Activated T-cell treated with anti-CD3 and anti-CD28 coated beads, Interleukin-2, amount 50 U/mL, for 24 hours (primary cell): Measurements from ENCODE around the gene EI24.
"Not testable (repeated sequence)": the region's sequence is repeated elsewhere in the genome, so short reads cannot be mapped to it uniquely, and the experiment has no call there.

Source experiments
- DNase-seq: peaks from one replicate; pipeline ENCODE4 v3.0.0-alpha.2; 2020
- H3K27ac Mint-ChIP-seq: 2 replicates; pipeline ENCODE4 v1.8.0; 2020; ENCODE audit warnings: mild to moderate bottlenecking, mixed read lengths
- H3K27me3 Mint-ChIP-seq: 2 replicates; pipeline ENCODE4 v1.8.0; 2020; ENCODE audit warnings: mixed read lengths
- H3K36me3 Mint-ChIP-seq: 2 replicates; pipeline ENCODE4 v1.8.0; 2020; ENCODE audit warnings: low read depth, mixed read lengths
- H3K4me1 Mint-ChIP-seq: 2 replicates; pipeline ENCODE4 v1.8.0; 2020; ENCODE audit warnings: low read depth, mixed read lengths
- H3K4me3 Mint-ChIP-seq: 2 replicates; pipeline ENCODE4 v1.8.0; 2020; ENCODE audit warnings: mild to moderate bottlenecking, moderate library complexity, mixed read lengths
- H3K9me3 Mint-ChIP-seq: 2 replicates; pipeline ENCODE4 v1.8.0; 2020; ENCODE audit warnings: mixed read lengths

EI24 gene

DNA sequence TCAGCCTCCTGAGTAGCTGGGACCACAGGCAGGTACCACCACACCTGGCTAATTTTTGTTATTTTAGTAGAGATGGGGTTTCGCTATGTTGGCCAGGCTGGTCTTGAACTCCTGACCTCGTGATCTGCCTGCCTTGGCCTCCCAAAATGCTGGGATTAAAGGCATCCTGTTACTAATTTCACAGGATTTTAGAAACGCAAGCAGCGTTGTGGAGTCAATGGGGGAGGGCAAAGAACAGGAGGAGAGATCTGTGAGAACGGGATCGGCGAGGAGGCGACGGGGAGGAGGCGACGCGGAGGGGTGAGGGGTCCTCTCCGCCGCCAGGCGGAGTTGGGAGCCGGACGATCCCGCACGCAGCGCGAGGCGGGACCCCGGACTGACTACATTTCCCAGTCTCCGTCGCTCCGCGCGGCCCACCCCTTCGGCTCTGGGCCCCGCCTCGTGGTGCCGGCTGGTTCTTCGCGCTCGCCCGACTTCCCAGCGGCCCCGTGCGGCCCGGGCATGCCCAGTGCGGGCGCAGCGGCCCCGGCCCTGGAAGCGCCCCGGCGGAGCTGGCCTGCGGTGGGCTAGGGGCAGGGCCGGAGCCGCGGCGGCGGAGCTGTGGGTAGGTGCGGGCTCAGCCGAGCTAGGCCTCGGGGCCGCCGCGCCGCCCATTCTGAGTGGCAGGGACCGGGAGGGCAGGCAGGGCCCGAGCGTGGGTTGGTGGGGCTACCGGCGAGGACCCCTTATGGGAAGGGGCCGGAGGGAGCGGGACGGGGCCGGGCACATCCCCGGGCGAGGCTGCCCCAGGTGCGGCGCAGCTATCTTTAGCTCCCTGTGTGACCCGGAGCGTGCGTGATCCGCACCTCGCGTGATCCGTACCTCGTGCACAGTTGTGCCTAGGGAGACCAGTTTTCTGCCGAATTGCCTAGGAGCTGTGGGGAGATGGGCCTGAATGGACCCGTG is at the start of gene EI24:
Gene EI24, plus strand, starts transcription at position 508 of the 945 bp plus-strand sequence. CDS start 3,051 bp downstream, outside the sequence.
- Mint-ChIP-seq H3K36me3 (peaks cover 41% of the 10 kb centered on the region), H3K27ac (peak within 1 kb of the TSS; percentile 95), H3K27me3 (no peaks in the 10 kb centered on the region), H3K4me3 (peak within 1 kb of the TSS; percentile 90), H3K9me3 (no peaks in the 10 kb centered on the region), H3K4me1 (peaks cover 29% of the 10 kb centered on the region)
- peak; percentile 93 for DNase-seq

GRCh38 chr11:125519860-125520834 is 49.1 kb upstream of the EI24 start:
- DNase-seq = no peak
- H3K4me1 Mint-ChIP-seq = peaks cover 20% of the 10 kb centered on the region
- H3K27ac Mint-ChIP-seq = no peak overlapping the region
- no peaks in the 10 kb centered on the region for H3K36me3 Mint-ChIP-seq
- no peak overlapping the region for H3K4me3 Mint-ChIP-seq
- peaks cover 4% of the 10 kb centered on the region for H3K9me3 Mint-ChIP-seq
- no peaks in the 10 kb centered on the region for H3K27me3 Mint-ChIP-seq

- H3K9me3 Mint-ChIP-seq = no peaks in the 10 kb centered on the region
- no peak overlapping the region for H3K4me3 Mint-ChIP-seq
- H3K27me3 Mint-ChIP-seq = no peaks in the 10 kb centered on the region
- H3K36me3 Mint-ChIP-seq = no peaks in the 10 kb centered on the region
- DNase-seq = no peak
- H3K4me1 Mint-ChIP-seq = peaks cover 5% of the 10 kb centered on the region
- H3K27ac Mint-ChIP-seq = no peak overlapping the region
Observed at GRCh38 chr11:125525303-125525702, 44.0 kb upstream of the EI24 start.

DNA sequence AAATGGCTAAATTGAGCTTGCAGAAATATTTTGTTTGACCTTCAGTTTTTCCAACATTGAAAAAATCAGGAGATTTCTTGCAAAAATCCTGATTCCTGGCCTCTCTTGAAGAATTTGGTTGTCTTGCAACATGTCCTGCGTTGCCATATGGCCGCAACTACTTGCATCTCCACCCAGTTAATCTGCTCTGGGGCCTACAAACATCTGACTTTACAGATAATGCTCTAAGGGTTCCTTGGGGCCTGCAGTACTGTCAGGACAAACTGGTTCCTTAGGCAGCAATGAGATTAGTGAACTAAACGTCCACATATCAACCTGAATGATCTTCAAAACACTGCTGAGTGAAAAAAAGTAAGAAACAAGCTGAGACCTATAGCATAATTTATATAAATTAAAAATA is 36.6 kb upstream of the EI24 start:
- Mint-ChIP-seq H3K27ac (no peak overlapping the region), H3K4me3 (no peak overlapping the region), H3K4me1 (no peaks in the 10 kb centered on the region), H3K36me3 (no peaks in the 10 kb centered on the region), H3K9me3 (no peaks in the 10 kb centered on the region), H3K27me3 (peaks cover 14% of the 10 kb centered on the region)
- DNase-seq = no peak

GRCh38 chr11:125535585-125535984 is 33.7 kb upstream of the EI24 start:
- Mint-ChIP-seq H3K9me3 (no peaks in the 10 kb centered on the region), H3K36me3 (no peaks in the 10 kb centered on the region), H3K27ac (no peak overlapping the region), H3K4me3 (no peak overlapping the region), H3K4me1 (no peaks in the 10 kb centered on the region), H3K27me3 (peaks cover 14% of the 10 kb centered on the region)
- DNase-seq = no peak

DNA sequence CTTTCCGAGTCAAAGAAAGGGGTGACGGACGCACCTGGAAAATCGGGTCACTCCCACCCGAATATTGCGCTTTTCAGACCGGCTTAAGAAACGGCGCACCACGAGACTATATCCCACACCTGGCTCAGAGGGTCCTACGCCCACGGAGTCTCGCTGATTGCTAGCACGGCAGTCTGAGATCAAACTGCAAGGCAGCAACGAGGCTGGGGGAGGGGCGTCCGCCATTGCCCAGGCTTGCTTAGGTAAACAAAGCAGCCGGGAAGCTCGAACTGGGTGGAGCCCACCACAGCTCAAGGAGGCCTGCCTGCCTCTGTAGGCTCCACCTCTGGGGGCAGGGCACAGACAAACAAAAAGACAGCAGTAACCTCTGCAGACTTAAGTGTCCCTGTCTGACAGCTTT is 32.4 kb upstream of the EI24 start:
- not testable (repeated sequence) for H3K9me3 Mint-ChIP-seq, H3K27ac Mint-ChIP-seq, DNase-seq, H3K4me3 Mint-ChIP-seq, H3K36me3 Mint-ChIP-seq, H3K4me1 Mint-ChIP-seq
- peaks cover 14% of the 10 kb centered on the region for H3K27me3 Mint-ChIP-seq

DNA sequence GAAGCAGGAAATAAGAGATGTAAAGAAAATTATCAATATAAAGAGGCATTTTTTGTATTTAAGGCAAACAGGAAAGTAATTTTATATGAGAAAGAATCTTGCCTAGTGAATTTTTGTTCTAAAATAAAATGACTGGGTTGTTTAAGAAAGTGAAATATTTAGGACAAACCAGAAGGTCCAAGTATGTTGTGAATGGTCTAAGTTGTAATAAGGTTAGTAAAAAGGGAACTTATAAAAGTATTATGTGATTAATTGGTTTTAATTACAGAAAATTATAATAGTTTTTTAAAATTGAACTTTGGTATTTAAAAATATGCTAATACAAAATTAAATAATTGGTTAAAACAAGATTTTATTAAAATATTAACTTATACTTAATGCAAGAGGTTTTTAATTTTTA is 26.6 kb upstream of the EI24 start:
- H3K4me1 Mint-ChIP-seq = no peaks in the 10 kb centered on the region

GRCh38 chr11:125550780-125551179 is 18.5 kb upstream of the EI24 start:
- Mint-ChIP-seq H3K36me3 (peaks cover 16% of the 10 kb centered on the region), H3K4me3 (no peak overlapping the region), H3K27ac (no peak overlapping the region), H3K9me3 (peaks cover 45% of the 10 kb centered on the region), H3K4me1 (no peaks in the 10 kb centered on the region), H3K27me3 (no peaks in the 10 kb centered on the region)
- no peak for DNase-seq

More for the DNA sequence above, 26.6 kb upstream of the EI24 start:
- DNase-seq = no peak
- H3K4me3 Mint-ChIP-seq = no peak overlapping the region
- H3K27me3 Mint-ChIP-seq = no peaks in the 10 kb centered on the region
- no peak overlapping the region for H3K27ac Mint-ChIP-seq
- H3K9me3 Mint-ChIP-seq = peaks cover 12% of the 10 kb centered on the region
- peaks cover 3% of the 10 kb centered on the region for H3K36me3 Mint-ChIP-seq

DNA sequence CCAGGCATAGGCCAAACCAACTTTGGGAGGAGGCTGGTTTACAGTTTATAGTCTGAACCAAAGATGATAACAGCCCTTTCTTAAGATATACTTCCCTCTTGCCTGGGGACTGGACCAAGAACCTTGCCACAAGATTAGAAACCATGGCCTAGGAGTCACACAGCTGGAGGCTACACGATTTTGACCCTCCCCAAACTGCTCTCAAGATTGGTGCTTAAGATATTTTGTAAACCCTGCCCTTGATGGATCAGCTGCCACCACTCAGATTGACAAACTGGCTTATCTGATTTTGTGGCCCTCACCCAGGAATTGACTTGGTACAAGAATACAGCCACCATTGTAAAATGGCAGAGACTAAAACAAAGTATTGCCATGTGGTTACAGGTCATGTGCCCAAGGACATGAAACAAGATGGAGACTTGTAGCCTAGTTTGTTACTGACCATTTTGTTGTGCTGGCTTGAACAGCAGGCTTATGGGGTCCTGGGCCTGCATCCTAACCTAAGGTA is 17.4 kb upstream of the EI24 start:
- no peak for DNase-seq
- peaks cover 16% of the 10 kb centered on the region for H3K36me3 Mint-ChIP-seq
- H3K4me1 Mint-ChIP-seq = no peaks in the 10 kb centered on the region
- H3K4me3 Mint-ChIP-seq = no peak overlapping the region
- H3K27ac Mint-ChIP-seq = no peak overlapping the region
- H3K9me3 Mint-ChIP-seq = peaks cover 45% of the 10 kb centered on the region
- no peaks in the 10 kb centered on the region for H3K27me3 Mint-ChIP-seq

DNA sequence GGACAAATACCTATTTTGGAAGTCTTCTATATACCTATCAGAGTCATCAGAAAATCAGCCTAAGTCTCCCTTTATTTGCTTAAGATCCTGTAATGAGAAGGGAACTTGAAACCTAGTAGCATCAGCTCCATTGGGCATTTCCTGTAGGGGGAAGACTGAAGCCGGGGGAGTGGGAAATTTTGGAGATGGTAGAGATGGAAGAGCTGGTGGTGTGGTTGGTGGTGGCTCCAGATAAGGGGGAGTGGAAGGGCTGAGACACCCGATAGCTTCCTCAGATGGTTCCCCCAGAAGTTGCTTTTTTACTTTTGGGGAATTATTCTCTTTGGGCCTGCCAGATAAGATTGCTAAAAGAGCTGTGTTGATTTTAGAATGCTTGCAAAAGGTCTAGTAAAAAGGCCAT is 16.4 kb upstream of the EI24 start:
- peaks cover 16% of the 10 kb centered on the region for H3K36me3 Mint-ChIP-seq
- H3K4me1 Mint-ChIP-seq = no peaks in the 10 kb centered on the region
- H3K27me3 Mint-ChIP-seq = no peaks in the 10 kb centered on the region
- peaks cover 45% of the 10 kb centered on the region for H3K9me3 Mint-ChIP-seq
- DNase-seq = no peak
- H3K27ac Mint-ChIP-seq = no peak overlapping the region
- no peak overlapping the region for H3K4me3 Mint-ChIP-seq

DNA sequence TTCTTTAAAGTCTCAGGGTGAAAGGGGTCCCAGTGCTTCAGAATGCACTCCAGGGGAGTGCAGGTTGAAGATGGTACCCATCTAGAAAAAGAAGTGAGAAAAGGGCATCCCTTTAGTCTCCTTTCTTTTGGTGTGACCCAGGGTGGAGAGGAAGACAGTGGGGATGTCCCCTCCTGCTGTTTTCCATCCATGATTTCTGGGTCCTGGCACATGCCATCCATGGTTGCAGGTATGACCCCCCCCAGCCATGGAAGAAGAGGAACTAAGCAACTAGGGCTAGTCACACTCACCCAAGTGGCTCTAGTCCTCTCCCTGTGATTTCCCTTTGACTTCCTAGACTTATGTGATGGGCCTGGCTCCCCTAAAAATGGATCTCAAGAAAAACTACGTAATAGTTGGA is 15.9 kb upstream of the EI24 start:
- Mint-ChIP-seq H3K27me3 (no peaks in the 10 kb centered on the region), H3K9me3 (peaks cover 45% of the 10 kb centered on the region), H3K4me1 (no peaks in the 10 kb centered on the region), H3K4me3 (no peak overlapping the region), H3K36me3 (peaks cover 16% of the 10 kb centered on the region), H3K27ac (no peak overlapping the region)
- no peak for DNase-seq

DNA sequence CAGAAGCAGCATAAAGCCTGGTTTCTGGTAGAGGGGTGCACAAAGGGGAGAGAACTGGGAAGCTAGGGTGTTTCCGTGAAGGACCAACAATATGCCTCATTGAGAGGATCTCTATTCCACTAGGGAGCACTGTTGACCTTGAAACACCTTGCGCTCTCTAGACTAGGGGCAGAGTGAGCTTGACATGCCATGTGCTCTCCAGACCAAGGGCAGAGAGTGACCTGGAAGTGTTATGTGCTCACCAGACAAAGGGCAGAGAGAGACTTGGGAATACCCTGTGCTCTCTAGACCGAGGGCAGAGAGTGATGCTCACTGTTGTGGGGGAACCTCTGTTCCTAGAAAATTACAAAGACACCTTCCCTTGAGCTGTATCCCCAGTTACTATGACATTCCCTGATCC is 15.2 kb upstream of the EI24 start:
- Mint-ChIP-seq H3K9me3 (peaks cover 45% of the 10 kb centered on the region), H3K27ac (no peak overlapping the region), H3K4me1 (no peaks in the 10 kb centered on the region), H3K27me3 (no peaks in the 10 kb centered on the region), H3K4me3 (no peak overlapping the region), H3K36me3 (peaks cover 16% of the 10 kb centered on the region)
- no peak for DNase-seq

GRCh38 chr11:125559888-125560287 is 9.4 kb upstream of the EI24 start:
- no peaks in the 10 kb centered on the region for H3K27me3 Mint-ChIP-seq
- no peaks in the 10 kb centered on the region for H3K4me1 Mint-ChIP-seq
- no peak overlapping the region for H3K4me3 Mint-ChIP-seq
- DNase-seq = no peak
- H3K36me3 Mint-ChIP-seq = no peaks in the 10 kb centered on the region
- H3K27ac Mint-ChIP-seq = no peak overlapping the region
- H3K9me3 Mint-ChIP-seq = peaks cover 9% of the 10 kb centered on the region

- no peaks in the 10 kb centered on the region for H3K27me3 Mint-ChIP-seq
- no peak overlapping the region for H3K4me3 Mint-ChIP-seq
- no peak overlapping the region for H3K27ac Mint-ChIP-seq
- no peak for DNase-seq
- no peaks in the 10 kb centered on the region for H3K36me3 Mint-ChIP-seq
- H3K4me1 Mint-ChIP-seq = no peaks in the 10 kb centered on the region
- no peaks in the 10 kb centered on the region for H3K9me3 Mint-ChIP-seq
Observed at GRCh38 chr11:125561924-125562323, 7.4 kb upstream of the EI24 start.
